IMR-90 (cell line): ENCODE measurements around the gene PRKAG3. TPM values are rescaled to one million over a fixed set of nuclear protein-coding genes. Genes with fewer than 3 reads are reported as not detected.

Experiments
- ATAC-seq: fragments of 200-7000 bp; cut with Tn5 transposase; 2 replicates; pipeline ENCODE4 v1.9.1; 2020; ENCODE audit warnings: low read depth, mild to moderate bottlenecking, moderate library complexity
- BruUV-seq: library from RNA; stranded (reverse); fragments of 400-500 nt; replicated peaks from 2 replicates; lab custom pipeline; 2021; lab: Mats Ljungman, UMichigan
- CTCF ChIA-PET: fragments of 300-600 bp; formaldehyde crosslinking; extraction: SDS; loops from one replicate; lab custom pipeline; 2021; ENCODE audit warnings: antibody characterized with exemption; lab: Yijun Ruan, JAX
- POLR2A ChIA-PET: fragments of 300-600 bp; sonication (Branson Sonifier 250); formaldehyde crosslinking; loops from one replicate; lab custom pipeline; 2022; ENCODE audit warnings: antibody characterized with exemption; ENCODE audit not compliant: unreplicated experiment; lab: Charles Lee
- DNase-seq: peaks from one replicate; pipeline ENCODE4 v3.0.0; 2013
- H2AFZ ChIP-seq: replicated peaks from 2 replicates; pipeline ENCODE3; 2013; ENCODE audit warnings: low read length, mild to moderate bottlenecking; ENCODE audit not compliant: poor library complexity
- H2AK5ac ChIP-seq: 2 replicates; pipeline ENCODE4 v1.6.1; 2013; ENCODE audit warnings: low read depth, low read length, inconsistent platforms
- H2AK9ac ChIP-seq: replicated peaks from 2 replicates; pipeline ENCODE3; 2013; ENCODE audit warnings: mild to moderate bottlenecking, low read depth, low read length, moderate library complexity; ENCODE audit not compliant: poor library complexity
- H2BK120ac ChIP-seq: 2 replicates; pipeline ENCODE4 v1.6.1; 2013; ENCODE audit warnings: low read depth, low read length, inconsistent platforms
- H2BK15ac ChIP-seq: 3 replicates; pipeline ENCODE4 v1.6.1; 2013; ENCODE audit warnings: low read depth, low read length, inconsistent platforms
- H2BK20ac ChIP-seq: 2 replicates; pipeline ENCODE4 v1.6.1; 2013; ENCODE audit warnings: low read depth, mild to moderate bottlenecking, inconsistent platforms, low read length, moderate library complexity
- H2BK5ac ChIP-seq: 2 replicates; pipeline ENCODE4 v1.6.1; 2013; ENCODE audit warnings: mild to moderate bottlenecking, low read depth, low read length, inconsistent platforms; ENCODE audit not compliant: poor library complexity, severe bottlenecking
- H3K14ac ChIP-seq: replicated peaks from 2 replicates; pipeline ENCODE4 v1.6.1; 2013; ENCODE audit warnings: low read depth, low read length, inconsistent platforms
- H3K18ac ChIP-seq: 2 replicates; pipeline ENCODE4 v1.6.1; 2013; ENCODE audit warnings: low read depth, low read length, control low read depth
- H3K23ac ChIP-seq: 2 replicates; pipeline ENCODE4 v1.6.1; 2013; ENCODE audit warnings: low read depth, low read length, inconsistent platforms
- H3K27ac ChIP-seq: 2 replicates; pipeline ENCODE4 v1.5.1; 2013; ENCODE audit warnings: mild to moderate bottlenecking, control low read depth, low read length; ENCODE audit not compliant: insufficient read depth
- H3K27me3 ChIP-seq: 2 replicates; pipeline ENCODE4 v1.6.1; 2013; ENCODE audit warnings: low read length; ENCODE audit not compliant: control insufficient read depth, insufficient read depth
- H3K36me3 ChIP-seq: 2 replicates; pipeline ENCODE4 v1.6.1; 2013; ENCODE audit warnings: low read length, mixed read lengths; ENCODE audit not compliant: control insufficient read depth, insufficient read depth
- H3K4ac ChIP-seq: 2 replicates; pipeline ENCODE4 v1.6.1; 2013; ENCODE audit warnings: low read depth, low read length, inconsistent platforms
- H3K4me1 ChIP-seq: 2 replicates; pipeline ENCODE4 v1.6.1; 2013; ENCODE audit warnings: low read length, mixed read lengths; ENCODE audit not compliant: control insufficient read depth, insufficient read depth
- H3K4me2 ChIP-seq: 2 replicates; pipeline ENCODE4 v1.6.1; 2013; ENCODE audit warnings: low read depth, mild to moderate bottlenecking, control low read depth, low read length, moderate library complexity
- H3K4me3 ChIP-seq: 2 replicates; pipeline ENCODE4 v1.5.1; 2013; ENCODE audit warnings: low read depth, mild to moderate bottlenecking, control low read depth, low read length, moderate library complexity; ENCODE audit not compliant: insufficient read depth
- H3K56ac ChIP-seq: 2 replicates; pipeline ENCODE4 v1.6.1; 2013; ENCODE audit warnings: low read length, inconsistent platforms; ENCODE audit not compliant: insufficient read depth; ENCODE audit errors: extremely low read depth
- H3K79me1 ChIP-seq, 2 experiments: 2 replicates each; pipeline ENCODE4 v1.6.1; 2013; ENCODE audit warnings: low read length in 2 of 2, inconsistent platforms in 1 of 2, low read depth in 1 of 2
- H3K9ac ChIP-seq: 2 replicates; pipeline ENCODE4 v1.6.1; 2013; ENCODE audit warnings: low read depth, low read length, control low read depth
- H3K9me1 ChIP-seq: 2 replicates; pipeline ENCODE4 v1.6.1; 2013; ENCODE audit warnings: low read length, inconsistent platforms; ENCODE audit not compliant: insufficient read depth
- H3K9me3 ChIP-seq: 2 replicates; pipeline ENCODE4 v1.6.1; 2013; ENCODE audit warnings: low read length; ENCODE audit not compliant: control insufficient read depth, insufficient read depth
- H4K20me1 ChIP-seq: 2 replicates; pipeline ENCODE4 v1.6.1; 2013; ENCODE audit warnings: low read length, inconsistent platforms; ENCODE audit not compliant: insufficient read depth
- H4K5ac ChIP-seq: 2 replicates; pipeline ENCODE4 v1.6.1; 2013; ENCODE audit warnings: mild to moderate bottlenecking, low read depth, low read length, control low read depth
- H4K8ac ChIP-seq, 2 experiments: 2 replicates each; pipeline ENCODE4 v1.6.1; 2013; ENCODE audit warnings: low read depth in 2 of 2, low read length in 2 of 2, control low read depth in 1 of 2, inconsistent platforms in 1 of 2
- H4K91ac ChIP-seq: 2 replicates; pipeline ENCODE4 v1.6.1; 2013; ENCODE audit warnings: low read depth, low read length, inconsistent platforms; ENCODE audit not compliant: insufficient read depth
- BHLHE40 ChIP-seq: fragments of 150-350 bp; IDR thresholded peaks from 2 replicates; pipeline ENCODE4 v1.6.1; 2016; ENCODE audit warnings: mild to moderate bottlenecking, low read depth, low read length
- CEBPB ChIP-seq: IDR thresholded peaks from 2 replicates; pipeline ENCODE4 v1.6.1; 2012; ENCODE audit warnings: low read depth, low read length, improper control_type of control experiment
- CHD1 ChIP-seq: IDR thresholded peaks from 2 replicates; pipeline ENCODE4 v1.6.1; 2012; ENCODE audit warnings: low read depth, low read length, improper control_type of control experiment
- FOS ChIP-seq: fragments of 150-350 bp; IDR thresholded peaks from 2 replicates; pipeline ENCODE4 v1.6.1; 2016; ENCODE audit warnings: low read depth, low read length
- MAFK ChIP-seq: IDR thresholded peaks from 2 replicates; pipeline ENCODE4 v1.6.1; 2012; ENCODE audit warnings: low read depth, low read length, improper control_type of control experiment
- MAZ ChIP-seq: IDR thresholded peaks from 2 replicates; pipeline ENCODE4 v1.6.1; 2012; ENCODE audit warnings: low read depth, mild to moderate bottlenecking, low read length, improper control_type of control experiment, moderate library complexity, borderline replicate concordance
- MXI1 ChIP-seq: IDR thresholded peaks from 2 replicates; pipeline ENCODE4 v1.6.1; 2012; ENCODE audit warnings: low read depth, mild to moderate bottlenecking, low read length, moderate library complexity, borderline replicate concordance
- NFE2L2 ChIP-seq: fragments of 150-350 bp; IDR thresholded peaks from 2 replicates; pipeline ENCODE4 v1.6.1; 2016; ENCODE audit warnings: low read depth, mild to moderate bottlenecking, low read length
- POLR2A ChIP-seq: IDR thresholded peaks from 2 replicates; pipeline ENCODE4 v1.6.1; 2012; ENCODE audit warnings: mild to moderate bottlenecking, low read depth, low read length
- RAD21 ChIP-seq: IDR thresholded peaks from 2 replicates; pipeline ENCODE4 v1.6.1; 2012; ENCODE audit warnings: low read length, improper control_type of control experiment
- RCOR1 ChIP-seq: IDR thresholded peaks from 2 replicates; pipeline ENCODE4 v1.6.1; 2012; ENCODE audit warnings: mild to moderate bottlenecking, low read length, improper control_type of control experiment; ENCODE audit not compliant: insufficient replicate concordance
- RFX5 ChIP-seq: IDR thresholded peaks from 2 replicates; pipeline ENCODE4 v1.8.0; 2012; ENCODE audit warnings: low read depth, mild to moderate bottlenecking, low read length, moderate library complexity
- SMC3 ChIP-seq: fragments of 150-350 bp; IDR thresholded peaks from 2 replicates; pipeline ENCODE4 v1.6.1; 2016; ENCODE audit warnings: low read depth, mild to moderate bottlenecking, antibody characterized with exemption, low read length, moderate library complexity
- WGBS, 2 experiments: methylation state at CpG; one replicate each; pipeline versions ENCODE4 v1.1.5 to v1.1.7; 2013; ENCODE audit warnings: missing lambda C conversion rate in 2 of 2; ENCODE audit not compliant: insufficient read length in 1 of 2; ENCODE audit errors: extremely low coverage in 2 of 2; 5-methylcytosine and 5-hydroxymethylcytosine counted together
- dilution Hi-C: fragments of 300-500 bp; cut with HindIII; formaldehyde crosslinking; loops from one replicate; pipeline ENCODE4 v1.14.3; 2018; ENCODE audit warnings: low sequenced_read_pairs; ENCODE audit not compliant: unreplicated experiment
- in situ Hi-C: fragments of 300-500 bp; cut with MboI; formaldehyde crosslinking; loops from 3 replicates; pipeline ENCODE4 v1.14.3; 2019; ENCODE audit warnings: low sequenced_read_pairs, inconsistent platforms, mixed read lengths
- intact Hi-C: fragments of 100-400 bp; cut with micrococcal nuclease; formaldehyde crosslinking; loops from 2 replicates; pipeline ENCODE4 v1.10.0; 2022
- polyA plus RNA-seq, 3 experiments: library from polyadenylated mRNA; depleted of rRNA; stranded (reverse); fragments of >200 nt; gene quantifications; 2 replicates each; pipeline ENCODE4 v1.2.3, GENCODE V29; 2012; ENCODE audit warnings: low replicate concordance in 1 of 3
- total RNA-seq: library from RNA; depleted of rRNA; stranded (reverse); fragments of >200 nt; gene quantifications from 2 replicates; pipeline ENCODE4 v1.2.3, GENCODE V29; 2012
- TF ChIP-seq, protein P1 (sequence below): conservative IDR thresholded peaks from 2 replicates; pipeline ENCODE4 v1.5.1; 2012; ENCODE audit warnings: mild to moderate bottlenecking, low read depth, low read length, improper control_type of control experiment
- TF ChIP-seq, protein P2 (sequence below): fragments of 150-350 bp; IDR thresholded peaks from 2 replicates; pipeline ENCODE4 v1.6.1; 2017; ENCODE audit warnings: mild to moderate bottlenecking, antibody characterized with exemption, low read length, low read depth
- TF ChIP-seq, protein P3 (sequence below): fragments of 150-350 bp; IDR thresholded peaks from 2 replicates; pipeline ENCODE4 v1.6.1; 2016; ENCODE audit warnings: low read depth, mild to moderate bottlenecking, low read length, moderate library complexity, borderline replicate concordance

Gene PRKAG3
- total and polyA plus RNA-seq, 2 of the 4 experiments (the other 2 are of a cell fraction), result not detected

DNA sequence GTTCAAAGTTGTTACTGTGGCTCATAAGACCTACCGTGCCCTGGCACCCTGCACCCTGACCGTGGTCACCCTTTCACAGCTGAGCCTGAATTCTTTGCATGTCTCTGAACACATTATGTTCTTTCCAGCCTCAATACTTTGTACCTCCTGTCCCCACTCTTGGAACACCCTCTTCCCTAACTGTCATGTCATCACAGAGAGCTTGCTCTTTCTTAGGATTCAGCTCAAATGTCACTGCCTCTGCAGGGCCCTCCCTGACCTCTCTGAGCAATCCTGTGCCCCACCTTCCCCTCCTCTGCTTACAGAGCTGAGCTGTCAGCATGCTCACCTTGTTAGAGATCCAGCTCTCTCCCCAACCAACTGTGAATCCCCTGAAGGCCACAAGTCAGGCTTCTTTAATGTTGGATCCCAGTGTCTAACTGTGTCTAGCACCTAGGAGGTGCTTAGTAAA, 15.0 kb downstream of the PRKAG3 start:
- TF ChIP-seq CEBPB, result no peak
- no peak for TF ChIP-seq NFE2L2
- TF ChIP-seq, protein P1, sequence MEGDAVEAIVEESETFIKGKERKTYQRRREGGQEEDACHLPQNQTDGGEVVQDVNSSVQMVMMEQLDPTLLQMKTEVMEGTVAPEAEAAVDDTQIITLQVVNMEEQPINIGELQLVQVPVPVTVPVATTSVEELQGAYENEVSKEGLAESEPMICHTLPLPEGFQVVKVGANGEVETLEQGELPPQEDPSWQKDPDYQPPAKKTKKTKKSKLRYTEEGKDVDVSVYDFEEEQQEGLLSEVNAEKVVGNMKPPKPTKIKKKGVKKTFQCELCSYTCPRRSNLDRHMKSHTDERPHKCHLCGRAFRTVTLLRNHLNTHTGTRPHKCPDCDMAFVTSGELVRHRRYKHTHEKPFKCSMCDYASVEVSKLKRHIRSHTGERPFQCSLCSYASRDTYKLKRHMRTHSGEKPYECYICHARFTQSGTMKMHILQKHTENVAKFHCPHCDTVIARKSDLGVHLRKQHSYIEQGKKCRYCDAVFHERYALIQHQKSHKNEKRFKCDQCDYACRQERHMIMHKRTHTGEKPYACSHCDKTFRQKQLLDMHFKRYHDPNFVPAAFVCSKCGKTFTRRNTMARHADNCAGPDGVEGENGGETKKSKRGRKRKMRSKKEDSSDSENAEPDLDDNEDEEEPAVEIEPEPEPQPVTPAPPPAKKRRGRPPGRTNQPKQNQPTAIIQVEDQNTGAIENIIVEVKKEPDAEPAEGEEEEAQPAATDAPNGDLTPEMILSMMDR, result no peak
- TF ChIP-seq BHLHE40, result no peak
- TF ChIP-seq MXI1, result no peak
- TF ChIP-seq RCOR1, result no peak
- no peak for TF ChIP-seq RFX5
- TF ChIP-seq, protein P2, sequence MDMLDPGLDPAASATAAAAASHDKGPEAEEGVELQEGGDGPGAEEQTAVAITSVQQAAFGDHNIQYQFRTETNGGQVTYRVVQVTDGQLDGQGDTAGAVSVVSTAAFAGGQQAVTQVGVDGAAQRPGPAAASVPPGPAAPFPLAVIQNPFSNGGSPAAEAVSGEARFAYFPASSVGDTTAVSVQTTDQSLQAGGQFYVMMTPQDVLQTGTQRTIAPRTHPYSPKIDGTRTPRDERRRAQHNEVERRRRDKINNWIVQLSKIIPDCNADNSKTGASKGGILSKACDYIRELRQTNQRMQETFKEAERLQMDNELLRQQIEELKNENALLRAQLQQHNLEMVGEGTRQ, result no peak
- TF ChIP-seq, protein P3, sequence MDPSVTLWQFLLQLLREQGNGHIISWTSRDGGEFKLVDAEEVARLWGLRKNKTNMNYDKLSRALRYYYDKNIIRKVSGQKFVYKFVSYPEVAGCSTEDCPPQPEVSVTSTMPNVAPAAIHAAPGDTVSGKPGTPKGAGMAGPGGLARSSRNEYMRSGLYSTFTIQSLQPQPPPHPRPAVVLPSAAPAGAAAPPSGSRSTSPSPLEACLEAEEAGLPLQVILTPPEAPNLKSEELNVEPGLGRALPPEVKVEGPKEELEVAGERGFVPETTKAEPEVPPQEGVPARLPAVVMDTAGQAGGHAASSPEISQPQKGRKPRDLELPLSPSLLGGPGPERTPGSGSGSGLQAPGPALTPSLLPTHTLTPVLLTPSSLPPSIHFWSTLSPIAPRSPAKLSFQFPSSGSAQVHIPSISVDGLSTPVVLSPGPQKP, result no peak
- TF ChIP-seq FOS, result no peak
- TF ChIP-seq RAD21, result no peak
- TF ChIP-seq MAFK, result no peak
- no peak for TF ChIP-seq SMC3
- TF ChIP-seq CHD1, result no peak
- TF ChIP-seq MAZ, result no peak
- TF ChIP-seq POLR2A, result no peak
- Histone ChIP-seq H2BK15ac (no peak overlapping the region), H3K27ac (no peak overlapping the region), H3K27me3 (no peaks in the 10 kb centered on the region; the same call in none of the 2 replicates), H3K9me1 (no peaks in the 10 kb centered on the region), H3K4me2 (no peak overlapping the region), H2BK5ac (no peak overlapping the region), H3K79me1 (no peaks in the 10 kb centered on the region), H3K9me3 (no peaks in the 10 kb centered on the region), H3K56ac (no peak overlapping the region), H3K23ac (no peak overlapping the region), H3K4me3 (no peak overlapping the region), H4K20me1 (no peaks in the 10 kb centered on the region), H4K5ac (no peak overlapping the region), H2AFZ (no peak overlapping the region), H4K91ac (no peak overlapping the region), H3K14ac (no peak overlapping the region), H2BK120ac (no peak overlapping the region), H2BK20ac (no peak overlapping the region), H4K8ac (no peak overlapping the region), H2AK5ac (no peak overlapping the region), H3K9ac (no peak overlapping the region), H3K4me1 (peaks cover 2% of the 10 kb centered on the region; the same call in 1 of the 2 replicates), H3K4ac (no peak overlapping the region), H2AK9ac (no peak overlapping the region), H3K36me3 (peaks cover 27% of the 10 kb centered on the region), H3K18ac (no peak overlapping the region)
- DNase-seq (no peak), ATAC-seq (no peak)
- dilution Hi-C loops, result no loop called here
- POLR2A ChIA-PET, result no interaction called here
- 100% methylated on average over 2 of the region's 2 CpGs; no CpG with 5 or more reads in 1 of the 2 experiments for WGBS, 2 experiments
- CTCF ChIA-PET, result interaction anchor here (0.9 kb wide), 1 partner anchor 79 kb away, joined by 3 read pairs; no protein-coding TSS in a partner anchor
- in situ Hi-C loops, result no loop called here
- BruUV-seq, result no TSS peak
- intact Hi-C loops, result no loop called here
